BE2C (cell line): ENCODE data around the gene SLC4A2.

Experiments
- DNase-seq: peaks from one replicate; pipeline ENCODE4 v3.0.0-alpha.2; 2020
- H3K27me3 ChIP-seq: fragments of 250-450 bp; sonication (Bioruptor Pico); 2 replicates; pipeline ENCODE4 v1.5.1; 2020; ENCODE audit warnings: mild to moderate bottlenecking
- H3K36me3 ChIP-seq: fragments of 250-450 bp; sonication (Bioruptor Pico); 2 replicates; pipeline ENCODE4 v1.5.1; 2020; ENCODE audit warnings: mild to moderate bottlenecking
- H3K4me1 ChIP-seq: fragments of 250-450 bp; sonication (Bioruptor Pico); 2 replicates; pipeline ENCODE4 v1.5.1; 2020
- H3K4me3 ChIP-seq: 2 replicates; pipeline ENCODE4 v1.5.1; 2011; ENCODE audit warnings: low read depth, low read length
- H3K9me3 ChIP-seq: fragments of 250-450 bp; sonication (Bioruptor Pico); 2 replicates; pipeline ENCODE4 v1.5.1; 2020
- CTCF ChIP-seq: IDR thresholded peaks from 2 replicates; pipeline ENCODE4 v1.5.1; 2012; ENCODE audit warnings: mild to moderate bottlenecking, low read depth, low read length

The SLC4A2 gene

GRCh38 chr7:151065516-151065915 is 6.1 kb downstream of the SLC4A2 start:
- Histone ChIP-seq H3K36me3 (peaks cover 68% of the 10 kb centered on the region), H3K4me3 (no peak overlapping the region), H3K9me3 (no peaks in the 10 kb centered on the region), H3K4me1 (peaks cover 11% of the 10 kb centered on the region), H3K27me3 (no peaks in the 10 kb centered on the region)
- TF ChIP-seq CTCF: no peak
- no peak for DNase-seq

GRCh38 chr7:151066273-151066974 is 7.0 kb downstream of the SLC4A2 start:
- Histone ChIP-seq H3K4me3 (no peak overlapping the region), H3K4me1 (peaks cover 10% of the 10 kb centered on the region), H3K36me3 (peaks cover 77% of the 10 kb centered on the region), H3K27me3 (no peaks in the 10 kb centered on the region), H3K9me3 (no peaks in the 10 kb centered on the region)
- TF ChIP-seq CTCF: no peak
- no peak for DNase-seq

GRCh38 chr7:151068069-151068773 is 8.8 kb downstream of the SLC4A2 start:
- Histone ChIP-seq H3K4me3 (no peak overlapping the region), H3K4me1 (peaks cover 3% of the 10 kb centered on the region; the same call in 1 of the 2 replicates), H3K9me3 (no peaks in the 10 kb centered on the region), H3K27me3 (no peaks in the 10 kb centered on the region), H3K36me3 (peaks cover 90% of the 10 kb centered on the region)
- TF ChIP-seq CTCF: no peak
- DNase-seq: no peak

- TF ChIP-seq CTCF: no peak
- peaks cover 94% of the 10 kb centered on the region for H3K36me3 ChIP-seq
- H3K4me1 ChIP-seq: no peaks in the 10 kb centered on the region
Measured at GRCh38 chr7:151069841-151070573, 10.6 kb downstream of the SLC4A2 start.

GRCh38 chr7:151070574-151070960 is 11.2 kb downstream of the SLC4A2 start:
- Histone ChIP-seq H3K9me3 (no peaks in the 10 kb centered on the region), H3K27me3 (no peaks in the 10 kb centered on the region), H3K36me3 (peaks cover 94% of the 10 kb centered on the region), H3K4me3 (no peak overlapping the region), H3K4me1 (no peaks in the 10 kb centered on the region)
- DNase-seq: no peak
- TF ChIP-seq CTCF: no peak

More at GRCh38 chr7:151069841-151070573, 10.6 kb downstream of the SLC4A2 start:
- no peak overlapping the region for H3K4me3 ChIP-seq
- no peaks in the 10 kb centered on the region for H3K9me3 ChIP-seq
- no peaks in the 10 kb centered on the region for H3K27me3 ChIP-seq
- DNase-seq: no peak
